Measurements from ENCODE around the gene VNN1.
"Not testable (repeated sequence)": the region's sequence is repeated elsewhere in the genome, so short reads cannot be mapped to it uniquely, and the experiment has no call there.

Gene VNN1

DNA sequence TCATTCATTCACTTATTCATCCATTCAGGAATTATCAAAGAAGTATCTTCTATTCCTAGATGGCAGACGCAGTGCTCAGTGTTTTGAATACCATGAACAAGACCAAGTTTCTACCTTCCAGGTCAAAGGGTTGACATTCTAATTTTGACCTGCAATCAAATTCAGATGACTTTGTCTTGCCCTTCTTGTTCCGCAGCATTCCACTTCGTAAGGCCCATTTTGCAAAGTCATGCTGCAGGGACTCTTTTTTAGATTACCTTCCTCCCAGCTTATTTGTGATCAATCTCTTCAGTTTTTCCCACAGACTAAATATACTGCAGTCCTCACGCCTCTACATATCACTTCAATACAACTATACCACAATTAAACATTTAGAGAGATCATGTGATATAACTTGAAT is 47.7 kb downstream of the VNN1 start:
- DNase-seq, result no peak

DNA sequence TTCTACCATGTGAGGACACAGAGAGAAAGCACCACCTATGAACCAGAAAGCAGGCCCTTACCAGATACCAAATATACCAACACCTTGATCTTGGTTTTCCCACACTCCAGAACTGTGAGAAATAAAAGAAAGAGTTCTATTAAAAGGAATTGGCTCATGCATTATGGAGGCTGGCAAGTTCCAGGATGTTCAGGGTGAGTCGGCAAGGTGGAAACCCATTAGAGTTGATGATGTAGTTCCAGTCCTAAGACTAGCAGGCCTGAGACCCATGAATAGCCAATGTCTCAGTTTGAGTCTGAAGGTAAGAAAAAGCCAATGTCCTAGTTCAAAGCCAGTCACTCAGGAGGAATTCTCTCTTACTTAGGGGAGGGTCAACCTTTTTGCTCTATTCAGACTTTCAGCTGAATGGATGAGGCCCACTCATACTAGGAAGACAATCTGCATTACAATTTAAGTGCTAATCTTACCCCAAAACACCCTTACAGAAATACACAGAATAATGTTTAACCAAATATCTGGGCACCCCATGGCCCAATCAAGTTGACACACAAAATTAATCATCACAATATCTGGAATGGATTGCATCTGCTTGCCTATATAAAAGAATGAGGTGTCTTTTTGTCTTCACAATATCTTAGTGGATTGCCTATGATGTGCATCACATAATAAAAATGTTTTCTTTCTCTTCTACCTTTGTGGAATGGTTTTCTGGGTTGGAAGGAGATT is 49.4 kb downstream of the VNN1 start:
- no peak for DNase-seq

DNA sequence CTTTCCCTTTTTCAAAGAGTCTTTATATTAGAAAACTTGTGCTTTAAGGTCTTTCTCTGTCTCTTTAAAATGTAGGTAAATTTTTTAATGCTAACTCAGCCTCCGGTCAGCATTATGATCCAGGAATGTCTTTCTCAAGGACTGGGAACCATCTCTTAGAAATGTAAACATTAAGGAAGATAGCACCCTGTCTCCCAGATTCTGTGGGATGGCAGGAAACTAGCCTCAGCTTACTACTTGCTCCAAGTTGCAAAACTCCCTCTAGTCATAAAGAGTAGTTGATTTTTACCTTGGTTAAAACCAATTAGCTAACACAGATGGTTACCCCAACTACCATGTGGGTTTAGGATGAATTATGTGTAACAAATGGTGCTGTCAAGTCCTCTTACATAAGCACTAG is 50.2 kb downstream of the VNN1 start:
- no peak for DNase-seq

DNA sequence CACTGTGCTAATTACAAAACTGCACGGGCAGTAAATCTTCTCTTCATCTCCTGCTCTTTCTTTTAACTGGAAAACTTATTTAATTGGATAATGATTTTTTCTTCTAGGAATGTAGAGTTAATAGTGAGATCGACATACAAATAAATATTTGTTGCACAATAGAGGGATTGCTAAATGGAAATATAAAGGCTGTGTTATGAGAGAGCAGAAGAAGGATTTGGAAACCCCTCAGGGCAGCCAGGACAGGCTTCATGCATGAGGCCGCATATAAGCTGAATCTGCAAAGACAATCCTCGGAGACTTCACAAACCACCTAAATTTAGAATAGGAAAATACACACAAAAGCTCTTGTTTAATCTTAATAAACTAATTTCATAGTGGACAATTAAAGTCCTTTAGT is 51.9 kb downstream of the VNN1 start:
- no peak for DNase-seq

DNA sequence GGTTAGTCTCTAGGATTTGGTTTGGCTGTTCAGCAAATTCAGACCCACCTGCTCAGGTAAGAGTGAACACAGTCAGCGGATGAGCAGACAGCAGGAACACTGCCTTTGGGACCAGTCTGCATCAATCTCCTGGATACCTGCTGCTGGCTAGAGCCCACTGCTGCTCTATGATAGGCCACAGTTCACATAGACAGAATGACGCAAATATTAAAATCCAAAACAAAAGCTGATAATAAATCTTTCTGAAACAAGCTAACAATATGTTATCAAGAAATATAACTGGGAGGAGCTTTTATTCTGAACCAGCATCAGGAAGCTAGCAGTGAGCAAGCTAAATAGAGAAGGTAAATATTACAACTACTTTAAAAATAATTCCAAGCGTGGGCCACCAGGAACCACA is 54.8 kb downstream of the VNN1 start, which contains the start of gene TAAR1:
TAAR1 (minus strand) TSS at position 101 of the 400 bp plus-strand sequence. CDS start 13,179 bp downstream, outside the sequence.
- no peak for DNase-seq

DNA sequence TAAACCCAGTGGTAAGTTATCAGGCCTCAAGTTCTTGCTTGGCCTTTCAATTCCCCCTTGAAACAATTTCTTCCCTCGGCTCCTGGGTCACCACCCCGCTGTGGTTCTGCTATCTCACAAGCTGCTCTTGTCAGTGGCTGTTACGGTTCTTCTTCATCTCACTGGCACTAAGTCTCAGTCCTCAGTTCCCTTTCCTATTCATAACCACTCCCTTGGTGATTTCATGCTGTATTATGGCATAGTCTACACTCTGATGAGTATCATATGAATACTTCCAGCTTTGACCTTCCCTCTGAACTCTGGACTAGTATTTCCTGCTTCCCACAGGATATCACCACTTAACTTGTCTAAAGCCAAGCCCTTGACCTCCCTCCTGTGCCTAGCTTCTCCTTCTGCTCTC is 62.8 kb downstream of the VNN1 start:
- no peak for DNase-seq

DNA sequence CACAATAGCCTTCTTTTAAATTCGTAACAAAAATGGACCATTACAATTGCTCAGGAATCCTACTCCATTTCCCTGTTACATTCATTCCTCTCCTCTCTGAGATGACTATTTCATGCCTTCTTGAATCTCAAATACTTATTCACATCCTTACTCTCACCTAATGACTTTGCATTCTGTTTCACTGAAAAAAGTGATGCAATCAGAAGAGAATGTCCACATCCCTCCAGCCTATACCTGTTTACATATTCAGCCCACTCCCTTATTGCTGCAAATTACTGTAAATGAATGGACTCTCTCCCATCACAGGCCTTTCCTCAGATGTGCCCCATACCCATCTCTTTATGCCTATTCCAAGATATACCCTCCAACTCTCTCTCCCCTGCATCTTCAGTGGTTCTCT is 63.4 kb downstream of the VNN1 start:
- no peak for DNase-seq

DNA sequence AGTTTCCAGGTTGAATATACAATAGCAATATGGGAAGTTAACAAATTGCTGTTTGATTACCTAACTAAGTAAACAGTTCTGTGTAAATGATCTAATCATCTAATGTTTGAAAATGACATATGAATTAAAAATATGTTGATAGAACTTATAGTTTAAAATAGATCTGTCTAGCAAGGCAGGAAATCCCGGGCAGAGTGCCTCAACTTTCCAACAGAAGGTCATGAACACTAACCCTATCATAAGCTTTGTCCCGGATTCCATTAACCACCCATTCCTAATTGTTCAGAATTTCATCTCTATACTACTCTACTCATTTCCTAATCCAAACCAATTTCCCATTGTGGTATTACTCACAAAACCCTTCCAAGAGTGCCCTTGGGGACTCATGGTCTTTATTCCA is 65.0 kb downstream of the VNN1 start:
- no peak for DNase-seq

DNA sequence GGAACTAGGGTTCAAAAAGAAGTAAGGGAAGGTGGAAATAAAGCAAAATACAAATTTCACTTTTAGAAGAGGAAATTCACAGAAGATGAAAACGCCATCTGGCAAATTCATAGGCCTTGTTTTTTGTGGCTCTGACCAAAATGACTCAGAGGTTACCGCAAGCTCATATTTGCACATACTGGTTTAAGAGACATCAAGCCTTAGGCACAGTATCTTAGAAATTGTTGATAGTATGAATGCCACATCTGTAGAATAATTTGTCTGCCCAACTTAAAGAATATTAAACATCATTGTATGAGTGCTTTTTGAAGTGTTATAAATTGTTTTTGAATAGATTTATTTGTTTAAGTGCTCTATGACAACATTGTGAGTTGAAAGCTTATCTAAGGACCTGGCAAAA is 65.5 kb downstream of the VNN1 start:
- DNase-seq, result no peak

DNA sequence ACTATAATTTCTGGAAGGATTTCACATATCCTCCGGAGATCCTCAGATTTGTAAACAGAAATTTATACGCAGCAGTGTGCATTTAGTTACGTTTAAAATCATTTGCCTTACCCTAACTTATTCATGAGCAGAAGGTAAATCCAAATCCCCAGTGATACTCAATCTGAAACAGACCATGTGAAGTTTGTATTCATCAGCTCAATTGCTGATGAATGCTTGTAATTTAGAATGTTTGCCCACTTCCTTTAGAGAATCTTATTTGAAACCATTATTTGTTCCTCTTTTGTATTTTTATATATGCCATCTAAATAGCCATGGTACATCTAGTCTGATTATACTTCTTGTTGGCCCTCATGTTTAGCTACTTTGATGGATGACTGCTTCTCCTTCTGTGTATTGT is 70.3 kb downstream of the VNN1 start:
- DNase-seq, result no peak

DNA sequence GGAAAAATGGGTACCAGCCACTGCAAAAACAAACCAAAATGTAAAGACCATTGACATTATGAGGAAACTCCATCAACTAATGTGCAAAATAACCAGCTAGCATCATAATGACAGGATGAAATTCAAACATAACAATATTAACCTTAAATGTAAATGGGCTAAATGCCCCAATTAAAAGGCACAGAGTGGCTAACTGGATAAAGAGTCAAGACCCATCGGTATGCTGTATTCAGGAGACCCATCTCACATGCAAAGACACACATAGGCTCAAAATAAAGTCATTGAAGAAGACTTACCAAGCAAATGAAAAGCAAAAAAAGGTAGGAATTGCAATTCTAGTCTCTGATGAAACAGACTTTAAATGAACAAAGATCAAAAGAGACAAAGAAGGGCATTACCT is 76.7 kb downstream of the VNN1 start:
- not testable (repeated sequence) for DNase-seq

DNA sequence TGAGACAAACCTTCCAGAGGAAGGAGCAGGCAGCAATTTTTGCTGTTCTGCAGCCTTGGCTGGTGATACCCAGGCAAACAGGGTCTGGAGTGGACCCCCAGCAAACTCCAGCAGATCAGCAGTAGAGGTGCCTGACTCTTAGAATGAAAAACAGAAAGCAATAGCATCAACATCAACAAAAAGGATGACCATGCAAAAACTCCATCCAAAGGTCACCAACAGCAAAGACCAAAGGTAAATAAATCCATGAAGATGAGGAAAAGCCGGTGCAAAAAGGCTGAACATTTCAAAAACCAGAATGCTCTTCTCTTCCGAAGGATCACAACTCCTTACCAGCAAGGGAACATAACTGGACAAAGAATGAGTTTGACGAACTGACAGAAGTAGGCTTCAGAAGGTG is 77.9 kb downstream of the VNN1 start:
- not testable (repeated sequence) for DNase-seq

DNA sequence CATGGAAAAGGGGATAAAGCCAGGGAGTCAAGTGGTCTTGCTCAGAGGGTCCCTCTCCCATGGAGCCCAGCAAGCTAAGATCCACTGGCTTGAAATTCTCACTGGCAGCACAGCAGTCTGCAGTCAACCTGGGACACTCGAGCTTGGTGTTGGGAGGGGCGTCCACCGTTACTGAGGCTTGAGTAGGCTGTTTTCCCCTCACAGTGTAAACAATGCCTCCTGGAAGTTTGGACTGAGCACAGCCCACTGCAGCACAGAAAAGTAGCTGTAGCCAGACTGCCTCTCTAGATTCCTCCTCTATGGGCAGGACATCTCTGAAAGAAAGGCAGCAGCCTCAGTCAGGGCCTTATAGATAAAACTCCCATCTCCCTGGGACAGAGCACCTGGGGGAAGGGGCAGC is 78.6 kb downstream of the VNN1 start:
- DNase-seq, result not testable (repeated sequence)

DNA sequence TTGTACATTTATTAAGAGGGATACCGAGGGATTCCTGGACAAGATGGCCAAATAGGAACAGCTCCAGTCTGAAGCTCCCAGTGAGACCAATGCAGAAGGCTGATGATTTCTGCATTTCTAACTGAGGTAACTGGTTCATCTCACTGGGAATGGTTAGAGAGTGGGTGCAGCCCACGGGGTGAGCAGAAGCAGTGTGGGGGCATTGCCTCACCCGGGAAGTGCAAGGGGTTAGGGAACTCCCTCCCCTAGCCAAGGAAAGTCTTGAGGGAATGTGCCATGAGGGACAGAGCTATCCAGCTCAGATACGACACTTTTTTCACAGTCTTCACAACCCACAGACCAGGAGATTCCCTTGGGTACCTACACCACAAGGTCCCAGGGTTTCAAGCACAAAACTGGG is 79.1 kb downstream of the VNN1 start:
- DNase-seq, result no peak

DNA sequence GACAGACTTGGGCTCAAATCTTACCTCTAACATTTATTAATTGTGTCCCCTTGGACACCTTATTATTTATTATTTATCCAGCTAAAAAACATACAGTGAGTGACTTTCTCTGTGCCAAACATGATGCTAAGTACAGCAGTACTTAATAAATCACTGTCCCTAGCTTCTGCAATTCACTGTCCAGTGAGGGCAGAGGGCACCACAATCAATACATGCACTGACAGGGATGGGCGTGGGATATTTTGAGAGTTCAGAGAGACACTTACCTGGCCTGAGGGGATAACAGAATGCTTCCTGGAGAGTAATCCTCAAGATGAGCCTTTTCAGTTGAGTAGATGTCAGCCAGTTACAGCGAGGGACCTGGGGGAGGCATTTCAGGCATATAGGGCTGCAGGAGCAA is 80.5 kb downstream of the VNN1 start:
- DNase-seq, result no peak
